Mesothelial cell of epicardium (in vitro differentiated cells): Measurements from ENCODE around the gene RTCB. TPM values are rescaled to one million over a fixed set of nuclear protein-coding genes. Genes with fewer than 3 reads are reported as not detected.

ENCODE experiments used
- DNase-seq, 2 experiments: peaks; one replicate each; pipeline ENCODE4 v3.0.0; 2021; ENCODE audit warnings: low spot score in 2 of 2; ENCODE audit not compliant: unreplicated experiment in 2 of 2
- H3K27ac Mint-ChIP-seq: 2 replicates; pipeline ENCODE4 v1.8.0; 2021; ENCODE audit warnings: mixed read lengths
- H3K27me3 Mint-ChIP-seq: 2 replicates; pipeline ENCODE4 v1.8.0; 2021; ENCODE audit warnings: low read depth, mixed read lengths
- H3K36me3 Mint-ChIP-seq: 2 replicates; pipeline ENCODE4 v1.8.0; 2021; ENCODE audit warnings: mixed read lengths
- H3K4me1 Mint-ChIP-seq: 2 replicates; pipeline ENCODE4 v1.8.0; 2021; ENCODE audit warnings: mixed read lengths
- H3K4me3 Mint-ChIP-seq: 2 replicates; pipeline ENCODE4 v1.8.0; 2021; ENCODE audit warnings: mild to moderate bottlenecking, moderate library complexity, mixed read lengths
- H3K9me3 Mint-ChIP-seq: 2 replicates; pipeline ENCODE4 v1.8.0; 2021; ENCODE audit warnings: mixed read lengths
- CTCF ChIP-seq: fragments of 200-600 bp; sonication (generic); IDR thresholded peaks from one replicate; pipeline ENCODE4 v1.5.0; 2021; ENCODE audit warnings: antibody characterized with exemption; ENCODE audit not compliant: unreplicated experiment
- total RNA-seq: library from RNA; stranded (reverse); gene quantifications from 3 replicates; pipeline ENCODE4 v1.2.1, GENCODE V29; 2021

RTCB gene
- total RNA-seq, 1 donor from 2014 or later: 73.5 TPM

- Mint-ChIP-seq H3K36me3 (peaks cover 41% of the 10 kb centered on the region), H3K9me3 (no peaks in the 10 kb centered on the region), H3K4me1 (no peaks in the 10 kb centered on the region), H3K4me3 (no peak overlapping the region), H3K27me3 (no peaks in the 10 kb centered on the region), H3K27ac (no peak overlapping the region)
- no peak for DNase-seq
- TF ChIP-seq CTCF: no peak
Measured at GRCh38 chr22:32395107-32395506, 16.9 kb downstream of the RTCB start.

- peaks cover 36% of the 10 kb centered on the region for H3K36me3 Mint-ChIP-seq
- DNase-seq: no peak
- H3K9me3 Mint-ChIP-seq: no peaks in the 10 kb centered on the region
- no peak overlapping the region for H3K27ac Mint-ChIP-seq
- H3K4me3 Mint-ChIP-seq: no peak overlapping the region
- no peak for TF ChIP-seq CTCF
- no peaks in the 10 kb centered on the region for H3K4me1 Mint-ChIP-seq
- no peaks in the 10 kb centered on the region for H3K27me3 Mint-ChIP-seq
Measured at GRCh38 chr22:32389685-32390084, 22.4 kb downstream of the RTCB start.

GRCh38 chr22:32385681-32386080, 26.4 kb downstream of the RTCB start:
- H3K4me3 Mint-ChIP-seq: no peak overlapping the region
- no peaks in the 10 kb centered on the region for H3K27me3 Mint-ChIP-seq
- H3K36me3 Mint-ChIP-seq: peaks cover 20% of the 10 kb centered on the region
- H3K4me1 Mint-ChIP-seq: no peaks in the 10 kb centered on the region
- no peak for TF ChIP-seq CTCF
- H3K27ac Mint-ChIP-seq: no peak overlapping the region
- no peak for DNase-seq
- H3K9me3 Mint-ChIP-seq: no peaks in the 10 kb centered on the region

- no peaks in the 10 kb centered on the region for H3K4me1 Mint-ChIP-seq
- no peak overlapping the region for H3K27ac Mint-ChIP-seq
- no peaks in the 10 kb centered on the region for H3K9me3 Mint-ChIP-seq
- no peak overlapping the region for H3K4me3 Mint-ChIP-seq
- TF ChIP-seq CTCF: no peak
- H3K36me3 Mint-ChIP-seq: peaks cover 2% of the 10 kb centered on the region
- H3K27me3 Mint-ChIP-seq: peaks cover 3% of the 10 kb centered on the region
- DNase-seq: no peak
Measured at GRCh38 chr22:32380991-32381390, 31.1 kb downstream of the RTCB start.

GRCh38 chr22:32378707-32379272, 33.3 kb downstream of the RTCB start:
- no peaks in the 10 kb centered on the region for H3K36me3 Mint-ChIP-seq
- H3K27ac Mint-ChIP-seq: no peak overlapping the region
- H3K4me3 Mint-ChIP-seq: no peak overlapping the region

More at GRCh38 chr22:32378707-32379272, 33.3 kb downstream of the RTCB start:
- DNase-seq: no peak
- Mint-ChIP-seq H3K27me3 (peaks cover 13% of the 10 kb centered on the region), H3K4me1 (no peaks in the 10 kb centered on the region), H3K9me3 (no peaks in the 10 kb centered on the region)
- TF ChIP-seq CTCF: peak; percentile 29
